Fibroblast of mammary gland (primary cell): ENCODE data around the gene S100A5.

Experiments
- DNase-seq: peaks from one replicate; pipeline ENCODE4 v3.0.0-alpha.2; 2010; ENCODE audit warnings: low read depth
- H3K4me3 ChIP-seq: 2 replicates; pipeline ENCODE4 v1.5.1; 2011; ENCODE audit warnings: low read depth, mild to moderate bottlenecking, low read length, moderate library complexity; ENCODE audit not compliant: control insufficient read depth
- CTCF ChIP-seq: conservative IDR thresholded peaks from 2 replicates; pipeline ENCODE4 v1.5.1; 2011; ENCODE audit warnings: low read depth, low read length, inconsistent platforms; ENCODE audit not compliant: control insufficient read depth, insufficient read depth

The S100A5 gene

GRCh38 chr1:153546371-153546770 lies 5.6 kb upstream of the S100A5 start:
- no peak for TF ChIP-seq CTCF
- DNase-seq = no peak
- peak overlapping the region; percentile 73 for H3K4me3 ChIP-seq

- peak; percentile 94 for DNase-seq
- no peak for TF ChIP-seq CTCF
- peak within 1 kb of the TSS; percentile 73 for H3K4me3 ChIP-seq
Observed at GRCh38 chr1:153545067-153546055, 4.6 kb upstream of the S100A5 start, which contains the start of gene S100A4. Gene S100A4 (minus strand): TSS chr1:153545806. CDS start chr1:153544794, 1,012 bp downstream.

DNA sequence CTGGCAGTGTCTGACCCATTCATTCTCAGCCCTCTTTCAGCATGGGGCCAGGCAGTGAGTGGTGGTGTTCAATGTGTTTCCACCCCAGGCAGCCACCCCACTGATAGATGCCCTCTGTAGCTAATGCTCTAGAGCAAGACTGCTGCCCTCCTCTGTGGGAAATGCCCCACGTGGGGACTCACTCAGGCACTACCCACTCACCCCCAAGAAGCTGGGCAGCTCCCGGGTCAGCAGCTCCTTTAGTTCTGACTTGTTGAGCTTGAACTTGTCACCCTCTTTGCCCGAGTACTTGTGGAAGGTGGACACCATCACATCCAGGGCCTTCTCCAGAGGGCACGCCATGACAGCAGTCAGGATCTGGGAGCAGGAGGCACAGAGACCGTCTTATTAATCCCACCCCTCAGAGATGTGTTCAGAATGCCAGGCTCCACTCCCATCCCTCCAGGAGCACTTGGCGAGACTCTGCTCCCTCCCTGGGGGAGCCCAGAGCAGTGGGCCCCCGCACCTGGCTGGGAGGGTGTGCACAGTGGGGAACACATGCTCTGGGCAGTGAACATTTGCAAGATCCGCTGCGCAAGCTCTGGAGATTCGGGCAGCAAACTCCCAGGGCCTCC lies 3.8 kb upstream of the S100A5 start:
- peak overlapping the region; percentile 73 for H3K4me3 ChIP-seq
- no peak for TF ChIP-seq CTCF
- no peak for DNase-seq

DNA sequence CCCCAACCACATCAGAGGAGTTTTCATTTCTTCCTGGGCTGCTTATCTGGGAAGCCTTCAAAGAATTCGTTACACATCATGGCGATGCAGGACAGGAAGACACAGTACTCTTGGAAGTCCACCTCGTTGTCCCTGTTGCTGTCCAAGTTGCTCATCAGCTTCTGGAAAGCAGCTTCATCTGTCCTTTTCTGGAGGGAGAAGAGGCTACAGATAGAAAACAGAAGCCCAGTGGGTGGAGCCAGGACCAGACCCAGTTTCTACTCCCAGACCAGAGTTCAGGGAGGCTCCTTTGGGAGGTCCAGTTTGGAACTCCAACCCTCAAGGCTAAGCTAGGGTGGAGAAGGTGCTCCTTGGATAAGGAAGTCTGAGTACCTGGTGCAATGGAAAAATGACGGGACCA lies 3.0 kb upstream of the S100A5 start:
- peak overlapping the region; percentile 73 for H3K4me3 ChIP-seq
- no peak for DNase-seq
- no peak for TF ChIP-seq CTCF

DNA sequence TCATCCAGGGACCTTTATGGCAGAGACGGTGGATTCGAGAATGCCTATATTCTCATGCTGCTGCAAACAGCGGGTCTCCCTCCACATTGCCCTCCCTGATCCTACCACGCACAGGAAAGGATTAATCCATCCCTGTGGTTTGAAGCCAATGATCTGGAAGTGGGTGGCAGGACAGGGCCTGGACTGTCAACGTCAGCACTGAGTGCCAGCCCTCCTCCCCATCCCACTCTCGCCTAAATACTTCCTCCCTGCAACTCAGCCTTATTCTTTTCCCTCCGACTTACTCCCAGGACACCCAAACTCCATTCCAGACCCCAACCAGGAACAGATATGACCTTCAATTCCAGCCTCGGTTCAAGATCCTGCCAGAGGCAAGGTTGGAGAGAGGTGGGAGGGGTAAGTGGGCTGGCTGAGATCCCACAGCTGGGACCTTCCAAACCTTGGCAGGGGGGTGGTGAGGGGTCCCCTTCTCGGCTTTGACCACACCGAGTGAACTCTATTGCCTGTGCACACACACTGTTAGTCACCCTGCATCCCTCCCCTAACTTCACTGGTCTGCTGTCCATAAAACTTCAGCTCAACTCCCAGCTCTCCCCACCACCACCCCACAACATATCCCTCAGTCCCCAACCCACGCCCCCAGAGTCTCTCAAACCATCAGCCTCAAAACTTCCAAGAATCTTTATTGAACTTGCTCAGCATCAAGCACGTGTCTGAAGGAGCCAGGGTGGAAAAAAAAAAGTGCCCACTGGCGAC lies 2.4 kb upstream of the S100A5 start:
- peak overlapping the region; percentile 73 for H3K4me3 ChIP-seq
- no peak for TF ChIP-seq CTCF
- DNase-seq = peak; percentile 54

- no peak for DNase-seq
- no peak overlapping the region for H3K4me3 ChIP-seq
- TF ChIP-seq CTCF = no peak
Observed at GRCh38 chr1:153541641-153542590, 1.2 kb upstream of the S100A5 start.
